WTC11 (cell line): ENCODE measurements around the gene CXorf65. TPM values are rescaled to one million over a fixed set of nuclear protein-coding genes. Genes with fewer than 3 reads are reported as not detected.

Experiments
- ATAC-seq: fragments of 200-7000 bp; cut with Tn5 transposase; 2 replicates; pipeline ENCODE4 v1.10.0; 2021; ENCODE audit warnings: mild to moderate bottlenecking, moderate library complexity
- CTCF ChIA-PET: fragments of 300-600 bp; sonication (Branson Sonifier 250); formaldehyde crosslinking; loops from one replicate; lab custom pipeline; 2021; ENCODE audit warnings: antibody characterized with exemption; lab: Charles Lee
- POLR2A ChIA-PET: fragments of 350-600 bp; sonication (Branson Sonifier 250); formaldehyde crosslinking; loops from one replicate; lab custom pipeline; 2021; ENCODE audit warnings: antibody characterized with exemption; lab: Charles Lee
- DNase-seq: peaks from one replicate; pipeline ENCODE4 v3.0.0; 2021; ENCODE audit warnings: low spot score
- H3K27ac Mint-ChIP-seq: 2 replicates; pipeline ENCODE4 v1.8.0; 2021; ENCODE audit warnings: mixed read lengths
- H3K27me3 Mint-ChIP-seq: 2 replicates; pipeline ENCODE4 v1.8.0; 2021; ENCODE audit warnings: low read depth, mild to moderate bottlenecking, moderate library complexity, mixed read lengths
- H3K36me3 Mint-ChIP-seq: 2 replicates; pipeline ENCODE4 v1.8.0; 2021; ENCODE audit warnings: mixed read lengths
- H3K4me1 Mint-ChIP-seq: 2 replicates; pipeline ENCODE4 v1.8.0; 2022; ENCODE audit warnings: mixed read lengths
- H3K4me3 Mint-ChIP-seq: 2 replicates; pipeline ENCODE4 v1.8.0; 2021; ENCODE audit warnings: mild to moderate bottlenecking, moderate library complexity, mixed read lengths
- H3K9me3 Mint-ChIP-seq: 2 replicates; pipeline ENCODE4 v1.8.0; 2021; ENCODE audit warnings: mixed read lengths
- CREB1 ChIP-seq: sonication (generic); formaldehyde crosslinking; IDR thresholded peaks from 2 replicates; pipeline ENCODE4 v1.8.0; 2023; ENCODE audit warnings: mild to moderate bottlenecking, missing genetic modification reagents
- CREM ChIP-seq: sonication (generic); formaldehyde crosslinking; IDR thresholded peaks from 2 replicates; pipeline ENCODE4 v1.8.1; 2022; ENCODE audit warnings: mild to moderate bottlenecking, missing genetic modification reagents, moderate library complexity
- FOXJ3 ChIP-seq: sonication (generic); formaldehyde crosslinking; IDR thresholded peaks from 2 replicates; pipeline ENCODE4 v1.9.0; 2021; ENCODE audit warnings: missing genetic modification reagents, mild to moderate bottlenecking, borderline replicate concordance
- GTF2I ChIP-seq: fragments of 250-450 bp; sonication (Bioruptor Pico); conservative IDR thresholded peaks from 2 replicates; pipeline ENCODE4 v1.4.0; 2021; ENCODE audit warnings: mild to moderate bottlenecking
- JAZF1 ChIP-seq: fragments of 250-450 bp; sonication (Bioruptor Pico); IDR thresholded peaks from 2 replicates; pipeline ENCODE4 v1.9.0; 2021; ENCODE audit warnings: moderate library complexity, mild to moderate bottlenecking, inconsistent platforms
- MLX ChIP-seq: sonication (generic); formaldehyde crosslinking; IDR thresholded peaks from 2 replicates; pipeline ENCODE4 v1.8.1; 2023; ENCODE audit warnings: mild to moderate bottlenecking, missing genetic modification reagents, moderate library complexity
- MYBL2 ChIP-seq: sonication (generic); formaldehyde crosslinking; IDR thresholded peaks from 2 replicates; pipeline ENCODE4 v1.8.1; 2023; ENCODE audit warnings: mild to moderate bottlenecking, moderate library complexity, missing genetic modification reagents
- NFE2L1 ChIP-seq: sonication (generic); formaldehyde crosslinking; IDR thresholded peaks from 2 replicates; pipeline ENCODE4 v1.8.1; 2023; ENCODE audit warnings: missing genetic modification reagents
- PRRX2 ChIP-seq: fragments of 250-450 bp; sonication (Bioruptor Pico); IDR thresholded peaks from 2 replicates; pipeline ENCODE4 v1.8.0; 2021; ENCODE audit warnings: mild to moderate bottlenecking
- SP1 ChIP-seq: sonication (generic); formaldehyde crosslinking; conservative IDR thresholded peaks from 2 replicates; pipeline ENCODE4 v1.8.1; 2022; ENCODE audit warnings: missing genetic modification reagents
- ZNF138 ChIP-seq: sonication (generic); formaldehyde crosslinking; conservative IDR thresholded peaks from 2 replicates; pipeline ENCODE4 v1.8.1; 2022; ENCODE audit warnings: mild to moderate bottlenecking, moderate library complexity, missing genetic modification reagents
- ZNF219 ChIP-seq: sonication (generic); formaldehyde crosslinking; IDR thresholded peaks from 2 replicates; pipeline ENCODE4 v1.8.0; 2023; ENCODE audit warnings: missing genetic modification reagents, mild to moderate bottlenecking, borderline replicate concordance
- ZNF317 ChIP-seq: sonication (generic); formaldehyde crosslinking; IDR thresholded peaks from 2 replicates; pipeline ENCODE4 v1.8.1; 2023; ENCODE audit warnings: low read depth, mild to moderate bottlenecking, moderate library complexity, missing genetic modification reagents, borderline replicate concordance
- ZNF423 ChIP-seq: fragments of 250-450 bp; sonication (Bioruptor Pico); IDR thresholded peaks from 2 replicates; pipeline ENCODE4 v2.1.2; 2022; ENCODE audit warnings: mild to moderate bottlenecking, moderate library complexity
- ZNF512 ChIP-seq: sonication (generic); formaldehyde crosslinking; IDR thresholded peaks from 2 replicates; pipeline ENCODE4 v1.8.1; 2022; ENCODE audit warnings: missing genetic modification reagents, borderline replicate concordance
- ZNF532 ChIP-seq: fragments of 250-450 bp; sonication (Bioruptor Pico); IDR thresholded peaks from 2 replicates; pipeline ENCODE4 v1.9.0; 2021; ENCODE audit warnings: mild to moderate bottlenecking, borderline replicate concordance
- total RNA-seq: library from RNA; stranded (reverse); gene quantifications from 3 replicates; pipeline ENCODE4 v1.2.3, GENCODE V29; 2021
- TF ChIP-seq, protein P1 (sequence below): fragments of 200-600 bp; IDR thresholded peaks from 2 replicates; pipeline ENCODE4 v1.8.0; 2022; ENCODE audit warnings: antibody characterized with exemption
- TF ChIP-seq, protein P2 (sequence below): sonication (generic); formaldehyde crosslinking; IDR thresholded peaks from 2 replicates; pipeline ENCODE4 v1.8.1; 2022; ENCODE audit warnings: mild to moderate bottlenecking, moderate library complexity, missing genetic modification reagents
- TF ChIP-seq, protein P3 (sequence below): sonication (generic); formaldehyde crosslinking; IDR thresholded peaks from 2 replicates; pipeline ENCODE4 v1.8.1; 2023; ENCODE audit warnings: mild to moderate bottlenecking, moderate library complexity, missing genetic modification reagents

Gene CXorf65
- total RNA-seq, 1 experiment from 2014 or later: not detected

GRCh38 chrX:71107762-71108360, 1.3 kb upstream of the CXorf65 start:
- DNase-seq: no peak
- Mint-ChIP-seq H3K4me3 (no peak overlapping the region), H3K36me3 (no peaks in the 10 kb centered on the region), H3K27ac (no peak overlapping the region), H3K4me1 (peaks cover 36% of the 10 kb centered on the region), H3K27me3 (peaks cover 45% of the 10 kb centered on the region), H3K9me3 (no peaks in the 10 kb centered on the region)
- ChIA-PET CTCF (no interaction called here), POLR2A (no interaction called here)
- no peak for TF ChIP-seq GTF2I
- no peak for TF ChIP-seq JAZF1 (CRISPR knock-in tag)
- TF ChIP-seq MLX (CRISPR knock-in tag): no peak
- no peak for TF ChIP-seq FOXJ3
- TF ChIP-seq ZNF317 (CRISPR knock-in tag): no peak
- TF ChIP-seq CREB1 (CRISPR knock-in tag): no peak
- no peak for TF ChIP-seq MYBL2 (CRISPR knock-in tag)
- TF ChIP-seq ZNF219 (CRISPR knock-in tag): no peak
- TF ChIP-seq SP1: no peak
- TF ChIP-seq ZNF512: no peak
- TF ChIP-seq, protein P1, sequence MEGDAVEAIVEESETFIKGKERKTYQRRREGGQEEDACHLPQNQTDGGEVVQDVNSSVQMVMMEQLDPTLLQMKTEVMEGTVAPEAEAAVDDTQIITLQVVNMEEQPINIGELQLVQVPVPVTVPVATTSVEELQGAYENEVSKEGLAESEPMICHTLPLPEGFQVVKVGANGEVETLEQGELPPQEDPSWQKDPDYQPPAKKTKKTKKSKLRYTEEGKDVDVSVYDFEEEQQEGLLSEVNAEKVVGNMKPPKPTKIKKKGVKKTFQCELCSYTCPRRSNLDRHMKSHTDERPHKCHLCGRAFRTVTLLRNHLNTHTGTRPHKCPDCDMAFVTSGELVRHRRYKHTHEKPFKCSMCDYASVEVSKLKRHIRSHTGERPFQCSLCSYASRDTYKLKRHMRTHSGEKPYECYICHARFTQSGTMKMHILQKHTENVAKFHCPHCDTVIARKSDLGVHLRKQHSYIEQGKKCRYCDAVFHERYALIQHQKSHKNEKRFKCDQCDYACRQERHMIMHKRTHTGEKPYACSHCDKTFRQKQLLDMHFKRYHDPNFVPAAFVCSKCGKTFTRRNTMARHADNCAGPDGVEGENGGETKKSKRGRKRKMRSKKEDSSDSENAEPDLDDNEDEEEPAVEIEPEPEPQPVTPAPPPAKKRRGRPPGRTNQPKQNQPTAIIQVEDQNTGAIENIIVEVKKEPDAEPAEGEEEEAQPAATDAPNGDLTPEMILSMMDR: no peak
- TF ChIP-seq ZNF138: no peak
- no peak for ATAC-seq

GRCh38 chrX:71107245-71107644, 705 bp upstream of the CXorf65 start:
- TF ChIP-seq NFE2L1 (CRISPR knock-in tag): no peak
- no peak for TF ChIP-seq CREM (CRISPR knock-in tag)
- no peaks in the 10 kb centered on the region for H3K36me3 Mint-ChIP-seq
- no peak for ATAC-seq
- ChIA-PET CTCF (no interaction called here), POLR2A (no interaction called here)
- H3K4me1 Mint-ChIP-seq: peaks cover 42% of the 10 kb centered on the region
- DNase-seq: no peak
- H3K9me3 Mint-ChIP-seq: no peaks in the 10 kb centered on the region
- H3K27ac Mint-ChIP-seq: no peak overlapping the region
- no peak overlapping the region for H3K4me3 Mint-ChIP-seq
- H3K27me3 Mint-ChIP-seq: peaks cover 39% of the 10 kb centered on the region

- ChIA-PET POLR2A (interaction anchor here (1.2 kb wide), 1 partner anchor 38 kb away, joined by 4 read pairs; no protein-coding TSS in a partner anchor), CTCF (no interaction called here)
- H3K9me3 Mint-ChIP-seq: no peaks in the 10 kb centered on the region
- peaks cover 23% of the 10 kb centered on the region for H3K27me3 Mint-ChIP-seq
- no peak for DNase-seq
- H3K4me3 Mint-ChIP-seq: no peak overlapping the region
- H3K27ac Mint-ChIP-seq: no peak overlapping the region
- H3K4me1 Mint-ChIP-seq: peaks cover 47% of the 10 kb centered on the region
- ATAC-seq: no peak
- H3K36me3 Mint-ChIP-seq: 0 out of 2 replicates have a peak, but pooled peaks cover 3% of the 10 kb centered on the region
- TF ChIP-seq MYBL2 (CRISPR knock-in tag): no peak
- no peak for TF ChIP-seq PRRX2 (CRISPR knock-in tag)
- TF ChIP-seq, protein P2, sequence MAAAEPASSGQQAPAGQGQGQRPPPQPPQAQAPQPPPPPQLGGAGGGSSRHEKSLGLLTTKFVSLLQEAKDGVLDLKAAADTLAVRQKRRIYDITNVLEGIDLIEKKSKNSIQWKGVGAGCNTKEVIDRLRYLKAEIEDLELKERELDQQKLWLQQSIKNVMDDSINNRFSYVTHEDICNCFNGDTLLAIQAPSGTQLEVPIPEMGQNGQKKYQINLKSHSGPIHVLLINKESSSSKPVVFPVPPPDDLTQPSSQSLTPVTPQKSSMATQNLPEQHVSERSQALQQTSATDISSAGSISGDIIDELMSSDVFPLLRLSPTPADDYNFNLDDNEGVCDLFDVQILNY (CRISPR knock-in tag): no peak
- TF ChIP-seq, protein P3, sequence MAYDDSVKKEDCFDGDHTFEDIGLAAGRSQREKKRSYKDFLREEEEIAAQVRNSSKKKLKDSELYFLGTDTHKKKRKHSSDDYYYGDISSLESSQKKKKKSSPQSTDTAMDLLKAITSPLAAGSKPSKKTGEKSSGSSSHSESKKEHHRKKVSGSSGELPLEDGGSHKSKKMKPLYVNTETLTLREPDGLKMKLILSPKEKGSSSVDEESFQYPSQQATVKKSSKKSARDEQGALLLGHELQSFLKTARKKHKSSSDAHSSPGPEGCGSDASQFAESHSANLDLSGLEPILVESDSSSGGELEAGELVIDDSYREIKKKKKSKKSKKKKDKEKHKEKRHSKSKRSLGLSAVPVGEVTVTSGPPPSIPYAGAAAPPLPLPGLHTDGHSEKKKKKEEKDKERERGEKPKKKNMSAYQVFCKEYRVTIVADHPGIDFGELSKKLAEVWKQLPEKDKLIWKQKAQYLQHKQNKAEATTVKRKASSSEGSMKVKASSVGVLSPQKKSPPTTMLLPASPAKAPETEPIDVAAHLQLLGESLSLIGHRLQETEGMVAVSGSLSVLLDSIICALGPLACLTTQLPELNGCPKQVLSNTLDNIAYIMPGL: no peak
- no peak for TF ChIP-seq ZNF423 (CRISPR knock-in tag)
- no peak for TF ChIP-seq ZNF532 (CRISPR knock-in tag)
These were observed 912 bp downstream of the CXorf65 start for GRCh38 chrX:71105628-71106027.
